ENCODE measurements around the gene CIBAR2.

Gene CIBAR2

DNA sequence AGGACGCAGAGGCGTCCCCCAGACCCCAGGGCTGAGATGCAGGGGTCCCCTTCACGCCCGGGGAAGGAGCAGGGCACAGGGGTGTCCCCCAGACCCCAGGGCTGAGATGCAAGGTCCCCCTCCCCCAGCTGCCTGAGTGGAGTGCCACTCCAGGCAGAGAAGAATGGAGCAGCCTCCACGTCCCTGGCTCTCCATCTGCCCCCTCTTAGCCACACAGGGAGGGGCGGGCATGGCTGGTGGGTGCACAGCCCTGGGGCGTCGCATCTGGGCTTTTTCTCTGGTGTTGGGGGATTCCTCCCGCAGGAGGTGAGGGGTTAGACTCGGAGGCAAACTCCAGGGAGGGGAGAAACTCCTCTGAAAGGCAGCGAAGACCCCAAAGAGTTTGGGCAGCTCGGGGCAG is 17.5 kb downstream of the CIBAR2 start:
- TF ChIP-seq SIN3A (IDR thresholded peaks at IDR 0.05; ENCODE audit: borderline replicate concordance, insufficient read depth, low read length) (no peak), POLR2AphosphoS5 (IDR thresholded peaks at IDR 0.05; ENCODE audit: low read depth, low read length) (no peak), TAF1 (IDR thresholded peaks at IDR 0.05; ENCODE audit: borderline replicate concordance, insufficient read depth, low read length) (no peak)
- TF ChIP-seq, protein P1, sequence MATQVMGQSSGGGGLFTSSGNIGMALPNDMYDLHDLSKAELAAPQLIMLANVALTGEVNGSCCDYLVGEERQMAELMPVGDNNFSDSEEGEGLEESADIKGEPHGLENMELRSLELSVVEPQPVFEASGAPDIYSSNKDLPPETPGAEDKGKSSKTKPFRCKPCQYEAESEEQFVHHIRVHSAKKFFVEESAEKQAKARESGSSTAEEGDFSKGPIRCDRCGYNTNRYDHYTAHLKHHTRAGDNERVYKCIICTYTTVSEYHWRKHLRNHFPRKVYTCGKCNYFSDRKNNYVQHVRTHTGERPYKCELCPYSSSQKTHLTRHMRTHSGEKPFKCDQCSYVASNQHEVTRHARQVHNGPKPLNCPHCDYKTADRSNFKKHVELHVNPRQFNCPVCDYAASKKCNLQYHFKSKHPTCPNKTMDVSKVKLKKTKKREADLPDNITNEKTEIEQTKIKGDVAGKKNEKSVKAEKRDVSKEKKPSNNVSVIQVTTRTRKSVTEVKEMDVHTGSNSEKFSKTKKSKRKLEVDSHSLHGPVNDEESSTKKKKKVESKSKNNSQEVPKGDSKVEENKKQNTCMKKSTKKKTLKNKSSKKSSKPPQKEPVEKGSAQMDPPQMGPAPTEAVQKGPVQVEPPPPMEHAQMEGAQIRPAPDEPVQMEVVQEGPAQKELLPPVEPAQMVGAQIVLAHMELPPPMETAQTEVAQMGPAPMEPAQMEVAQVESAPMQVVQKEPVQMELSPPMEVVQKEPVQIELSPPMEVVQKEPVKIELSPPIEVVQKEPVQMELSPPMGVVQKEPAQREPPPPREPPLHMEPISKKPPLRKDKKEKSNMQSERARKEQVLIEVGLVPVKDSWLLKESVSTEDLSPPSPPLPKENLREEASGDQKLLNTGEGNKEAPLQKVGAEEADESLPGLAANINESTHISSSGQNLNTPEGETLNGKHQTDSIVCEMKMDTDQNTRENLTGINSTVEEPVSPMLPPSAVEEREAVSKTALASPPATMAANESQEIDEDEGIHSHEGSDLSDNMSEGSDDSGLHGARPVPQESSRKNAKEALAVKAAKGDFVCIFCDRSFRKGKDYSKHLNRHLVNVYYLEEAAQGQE (IDR thresholded peaks at IDR 0.05; ENCODE audit: insufficient read depth in 1 of 2, low read depth in 2 of 2, low read length in 2 of 2) = no peak

DNA sequence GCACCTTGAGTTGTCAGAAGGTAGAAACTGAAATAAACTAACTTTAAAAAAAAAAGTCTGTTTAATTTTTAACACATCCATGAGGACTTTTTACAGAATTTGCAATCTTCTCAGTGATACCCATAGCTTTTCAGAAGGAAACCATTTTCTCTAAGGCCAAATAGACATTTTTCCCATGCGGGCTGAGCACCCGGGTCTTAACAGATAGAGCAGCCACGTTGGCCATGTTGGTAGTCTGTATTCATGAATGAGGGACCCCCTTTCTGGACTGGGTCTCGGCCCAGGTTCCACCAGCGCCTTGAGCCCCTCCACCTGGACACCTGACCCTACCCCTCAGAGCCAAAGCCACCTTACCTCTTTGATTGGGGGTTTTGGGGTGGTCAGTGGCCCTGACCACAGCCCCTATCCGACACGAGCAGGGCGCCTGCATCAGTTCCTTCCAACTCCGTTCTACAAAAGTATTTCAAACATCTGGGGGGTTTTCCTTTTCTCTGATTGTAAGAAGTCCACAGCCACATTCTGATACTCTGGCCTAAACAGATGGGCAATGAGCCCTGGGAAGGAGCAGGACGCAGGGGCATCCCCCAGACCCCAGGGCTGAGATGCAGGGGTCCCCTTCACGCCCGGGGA is 18.0 kb downstream of the CIBAR2 start:
- TF ChIP-seq POLR2AphosphoS5 (IDR thresholded peaks at IDR 0.05; ENCODE audit: low read depth, low read length) (no peak), SIN3A (IDR thresholded peaks at IDR 0.05; ENCODE audit: borderline replicate concordance, insufficient read depth, low read length) (no peak), FOXP2 (optimal IDR thresholded peaks at IDR 0.05; ENCODE audit: borderline replicate concordance, extremely low read depth, extremely low read length, insufficient read depth) (no peak), TAF1 (IDR thresholded peaks at IDR 0.05; ENCODE audit: borderline replicate concordance, insufficient read depth, low read length) (no peak)

DNA sequence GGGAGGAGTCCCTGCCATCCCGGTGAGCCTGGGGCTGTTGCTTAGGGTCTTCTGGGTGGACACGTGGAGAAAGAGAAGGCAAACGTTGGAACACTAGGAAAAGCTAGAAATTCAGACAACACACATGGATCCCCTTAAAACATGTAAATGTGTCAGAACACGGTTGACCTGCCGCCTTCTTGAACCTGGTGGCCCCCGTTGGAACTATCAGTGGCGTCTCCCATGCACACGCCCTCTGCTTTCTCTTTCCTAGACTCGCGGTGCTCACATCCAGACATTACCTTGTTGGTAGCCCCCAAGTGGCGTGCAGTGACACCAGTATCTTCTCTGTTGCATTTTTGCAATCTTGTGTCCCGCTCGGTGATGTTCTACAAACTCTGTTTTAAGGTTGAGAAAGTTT is 18.6 kb downstream of the CIBAR2 start:
- TF ChIP-seq TAF1 (IDR thresholded peaks at IDR 0.05; ENCODE audit: borderline replicate concordance, insufficient read depth, low read length) (no peak), POLR2AphosphoS5 (IDR thresholded peaks at IDR 0.05; ENCODE audit: low read depth, low read length) (no peak), FOXP2 (optimal IDR thresholded peaks at IDR 0.05; ENCODE audit: borderline replicate concordance, extremely low read depth, extremely low read length, insufficient read depth) (no peak), SIN3A (IDR thresholded peaks at IDR 0.05; ENCODE audit: borderline replicate concordance, insufficient read depth, low read length) (no peak)
- TF ChIP-seq, protein P1 (IDR thresholded peaks at IDR 0.05; ENCODE audit: insufficient read depth in 1 of 2, low read depth in 2 of 2, low read length in 2 of 2) = no peak

DNA sequence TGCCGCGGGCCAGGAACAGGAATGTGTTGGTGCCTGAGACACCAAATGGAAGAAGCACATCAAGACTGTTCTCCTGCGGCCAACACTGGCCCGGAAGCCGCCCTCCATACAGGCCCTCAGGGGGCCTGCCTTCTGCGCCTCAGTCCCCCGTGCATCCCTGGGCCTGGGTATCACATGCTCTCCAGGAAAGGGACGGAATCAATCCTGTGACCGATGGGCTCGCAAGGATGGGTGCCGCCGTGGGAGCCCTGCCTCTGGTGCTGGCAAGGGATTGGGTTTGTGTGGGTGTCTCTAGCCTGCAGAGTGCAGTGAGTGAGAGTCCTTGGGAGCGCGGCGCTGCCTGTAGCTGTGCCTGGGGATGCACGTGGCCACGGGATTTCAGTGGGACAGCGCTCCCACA is 19.4 kb downstream of the CIBAR2 start:
- no peak for TF ChIP-seq TAF1 (IDR thresholded peaks at IDR 0.05; ENCODE audit: borderline replicate concordance, insufficient read depth, low read length)
- no peak for TF ChIP-seq SIN3A (IDR thresholded peaks at IDR 0.05; ENCODE audit: borderline replicate concordance, insufficient read depth, low read length)
- TF ChIP-seq FOXP2 (optimal IDR thresholded peaks at IDR 0.05; ENCODE audit: borderline replicate concordance, extremely low read depth, extremely low read length, insufficient read depth) = no peak
- TF ChIP-seq, protein P1 (IDR thresholded peaks at IDR 0.05; ENCODE audit: insufficient read depth in 1 of 2, low read depth in 2 of 2, low read length in 2 of 2) = no peak
- TF ChIP-seq POLR2AphosphoS5 (IDR thresholded peaks at IDR 0.05; ENCODE audit: low read depth, low read length) = no peak

DNA sequence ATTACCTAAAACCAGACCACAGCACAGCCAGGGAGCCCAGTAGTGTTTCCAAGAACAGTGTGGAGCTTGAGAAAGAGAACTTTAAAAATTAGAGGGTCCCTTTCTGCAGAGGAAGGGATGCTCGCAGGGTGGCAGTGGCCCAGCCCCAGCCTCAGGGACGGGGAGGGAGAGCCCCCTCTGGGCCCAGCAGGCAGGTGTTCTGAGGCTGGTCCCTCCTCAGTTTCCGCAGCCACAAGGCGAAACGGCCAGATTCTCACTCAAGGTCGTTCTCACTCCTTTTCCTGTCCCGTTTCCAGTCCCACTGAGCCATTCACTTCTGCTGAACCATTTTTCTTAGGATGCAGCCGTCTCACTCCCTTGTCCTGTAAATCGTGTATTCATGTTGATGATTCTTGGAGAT is 20.0 kb downstream of the CIBAR2 start:
- TF ChIP-seq, protein P1 (IDR thresholded peaks at IDR 0.05; ENCODE audit: insufficient read depth in 1 of 2, low read depth in 2 of 2, low read length in 2 of 2) = no peak
- TF ChIP-seq TAF1 (IDR thresholded peaks at IDR 0.05; ENCODE audit: borderline replicate concordance, insufficient read depth, low read length) (no peak), POLR2AphosphoS5 (IDR thresholded peaks at IDR 0.05; ENCODE audit: low read depth, low read length) (no peak), FOXP2 (optimal IDR thresholded peaks at IDR 0.05; ENCODE audit: borderline replicate concordance, extremely low read depth, extremely low read length, insufficient read depth) (no peak), SIN3A (IDR thresholded peaks at IDR 0.05; ENCODE audit: borderline replicate concordance, insufficient read depth, low read length) (no peak)
